ENCODE measurements around the gene EP400. TPM values are rescaled to one million over a fixed set of nuclear protein-coding genes. Genes with fewer than 3 reads are reported as not detected.

The EP400 gene
- total and polyA plus RNA-seq, 2 of the 13 experiments (the other 11 are each of a cell fraction or from before 2014, with no cell fraction given): 4.9 to 5.0 TPM

- TF ChIP-seq ZNF672 (CRISPR knock-in tag; IDR thresholded peaks at IDR 0.05): 0 out of 2 replicates have a peak, but pooled peaks have one; percentile 62
- peak in 1 of 2 experiments; percentile 51; a peak in 1 of 4 replicates for TF ChIP-seq ATF4 (CRISPR knock-in tag; IDR thresholded peaks at IDR 0.05)
- no peak for TF ChIP-seq SOX13 (IDR thresholded peaks at IDR 0.05)
- peak in 1 of 2 experiments; percentile 22; a peak in 1 of 4 replicates for TF ChIP-seq SOX13 (CRISPR knock-in tag; conservative IDR thresholded peaks at IDR 0.05 in 1 of 2, IDR thresholded peaks at IDR 0.05 in 1 of 2)
- TF ChIP-seq TMF1 (CRISPR knock-in tag; IDR thresholded peaks at IDR 0.05; ENCODE audit: low read depth): peak; percentile 33; the same call in 1 of the 2 replicates
- TF ChIP-seq ZHX1 (CRISPR knock-in tag; IDR thresholded peaks at IDR 0.05; ENCODE audit: low read depth): no peak
- TF ChIP-seq ZNF746 (CRISPR knock-in tag; IDR thresholded peaks at IDR 0.05): no peak
- no peak for TF ChIP-seq ZNF354B (CRISPR knock-in tag; IDR thresholded peaks at IDR 0.05)
- no peak for TF ChIP-seq TBP (CRISPR knock-in tag; IDR thresholded peaks at IDR 0.05)
- no peak for TF ChIP-seq SMARCE1 (IDR thresholded peaks at IDR 0.05; ENCODE audit: borderline replicate concordance)
- peak; percentile 29 for TF ChIP-seq HNRNPK (IDR thresholded peaks at IDR 0.05; ENCODE audit: low read depth, low read length, poor library complexity, severe bottlenecking)
- TF ChIP-seq SALL2 (CRISPR knock-in tag; IDR thresholded peaks at IDR 0.05): peak; percentile 92
- peak; percentile 19; the same call in 1 of the 2 replicates for TF ChIP-seq KLF12 (CRISPR knock-in tag; IDR thresholded peaks at IDR 0.05; ENCODE audit: borderline replicate concordance)
- TF ChIP-seq ZNF546 (CRISPR knock-in tag; conservative IDR thresholded peaks at IDR 0.05): peak; percentile 43; the same call in 1 of the 2 replicates
- 0 out of 2 replicates have a peak, but pooled peaks have one; percentile 13 for TF ChIP-seq KAT8 (CRISPR knock-in tag; IDR thresholded peaks at IDR 0.05)
- peak; percentile 17; the same call in 1 of the 2 replicates for TF ChIP-seq E2F5 (CRISPR knock-in tag; conservative IDR thresholded peaks at IDR 0.05)
- peak; percentile 78; the same call in 1 of the 2 replicates for TF ChIP-seq YEATS4 (CRISPR knock-in tag; IDR thresholded peaks at IDR 0.05; ENCODE audit: borderline replicate concordance)
- TF ChIP-seq TARDBP (CRISPR knock-in tag; IDR thresholded peaks at IDR 0.05): peak; percentile 44; the same call in 1 of the 2 replicates
- TF ChIP-seq MXD4 (CRISPR knock-in tag; IDR thresholded peaks at IDR 0.05): 0 out of 2 replicates have a peak, but pooled peaks have one; percentile 31
- no peak for TF ChIP-seq MTA3 (CRISPR knock-in tag; IDR thresholded peaks at IDR 0.05)
- peak; percentile 48; the same call in 1 of the 2 replicates for TF ChIP-seq SIN3A (IDR thresholded peaks at IDR 0.05; ENCODE audit: borderline replicate concordance, low read depth, low read length)
- TF ChIP-seq ZSCAN22 (CRISPR knock-in tag; IDR thresholded peaks at IDR 0.05): 0 out of 2 replicates have a peak, but pooled peaks have one; percentile 35
- TF ChIP-seq SP4 (CRISPR knock-in tag; IDR thresholded peaks at IDR 0.05): peak; percentile 50; the same call in 1 of the 2 replicates
- no peak for TF ChIP-seq NFE2 (CRISPR knock-in tag; IDR thresholded peaks at IDR 0.05)
- TF ChIP-seq TFDP1 (CRISPR knock-in tag; IDR thresholded peaks at IDR 0.05; ENCODE audit: borderline replicate concordance): peak; percentile 76
Measured at GRCh38 chr12:131949431-131950181, at the start of gene EP400 (continued).
